Measurements from ENCODE around the gene NLRP9.
"Not testable (repeated sequence)": the region's sequence is repeated elsewhere in the genome, so short reads cannot be mapped to it uniquely, and the experiment has no call there.

The NLRP9 gene

GRCh38 chr19:55738302-55738701 lies at the start of gene NLRP9:
NLRP9 (minus strand) TSS chr19:55738402; CDS start chr19:55738374, 28 bp downstream.
- DNase-seq, result no peak

DNA sequence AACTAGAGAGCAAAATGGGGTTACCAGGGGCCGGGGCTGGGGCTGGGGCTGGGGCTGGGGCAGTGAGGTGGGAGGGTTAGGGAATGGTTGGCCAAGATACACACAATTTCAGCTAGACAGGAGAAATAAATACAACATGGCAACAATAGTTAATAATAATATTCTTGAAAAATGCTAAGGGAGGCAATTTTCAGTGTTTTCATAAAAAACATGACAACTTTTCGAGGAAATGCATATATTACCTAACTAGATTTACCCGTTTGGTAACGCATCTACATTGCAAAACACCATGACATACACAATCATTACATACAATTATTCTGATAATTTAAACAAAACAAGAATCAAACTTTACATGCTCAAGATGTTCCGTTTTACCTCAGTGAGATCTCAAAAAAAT lies 42.9 kb upstream of the NLRP9 start:
- DNase-seq, result no peak

DNA sequence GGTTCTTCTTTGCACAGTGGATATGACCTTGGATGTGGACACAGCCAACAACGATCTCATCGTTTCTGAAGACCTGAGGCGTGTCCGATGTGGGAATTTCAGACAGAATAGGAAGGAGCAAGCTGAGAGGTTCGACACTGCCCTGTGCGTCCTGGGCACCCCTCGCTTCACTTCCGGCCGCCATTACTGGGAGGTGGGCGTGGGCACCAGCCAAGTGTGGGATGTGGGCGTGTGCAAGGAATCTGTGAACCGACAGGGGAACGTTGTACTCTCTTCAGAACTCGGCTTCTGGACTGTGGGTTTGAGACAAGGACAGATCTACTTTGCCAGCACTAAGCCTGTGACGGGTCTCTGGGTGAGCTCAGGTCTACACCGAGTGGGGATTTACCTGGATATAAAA lies 40.1 kb upstream of the NLRP9 start:
- no peak for DNase-seq

GRCh38 chr19:55777528-55777927 lies 39.3 kb upstream of the NLRP9 start:
- DNase-seq, result no peak

DNA sequence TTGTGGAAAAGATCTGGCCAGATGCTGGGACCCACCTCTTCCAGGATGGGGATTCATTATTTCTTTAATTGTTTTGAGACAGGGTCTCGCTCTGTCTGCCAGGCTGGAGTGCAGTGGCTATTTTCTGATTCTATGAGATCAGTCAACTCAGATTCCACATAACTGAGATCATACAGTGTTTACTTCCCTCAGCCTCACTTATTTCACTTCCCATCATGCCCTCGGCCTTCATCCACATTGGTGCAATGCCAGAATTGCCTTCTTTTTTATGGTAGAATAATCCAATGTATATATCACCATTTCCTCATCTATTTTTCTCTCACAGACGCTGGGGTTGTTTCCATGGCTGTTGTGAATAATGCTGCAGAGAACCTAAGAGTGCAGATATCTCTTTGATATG lies 31.4 kb upstream of the NLRP9 start:
- DNase-seq, result not testable (repeated sequence)

- not testable (repeated sequence) for DNase-seq
These were observed 30.6 kb upstream of the NLRP9 start, which contains the start of gene RFPL4AL1 for GRCh38 chr19:55768818-55769217. RFPL4AL1 (plus strand) TSS chr19:55769118; CDS start chr19:55771805, 2,687 bp downstream.

DNA sequence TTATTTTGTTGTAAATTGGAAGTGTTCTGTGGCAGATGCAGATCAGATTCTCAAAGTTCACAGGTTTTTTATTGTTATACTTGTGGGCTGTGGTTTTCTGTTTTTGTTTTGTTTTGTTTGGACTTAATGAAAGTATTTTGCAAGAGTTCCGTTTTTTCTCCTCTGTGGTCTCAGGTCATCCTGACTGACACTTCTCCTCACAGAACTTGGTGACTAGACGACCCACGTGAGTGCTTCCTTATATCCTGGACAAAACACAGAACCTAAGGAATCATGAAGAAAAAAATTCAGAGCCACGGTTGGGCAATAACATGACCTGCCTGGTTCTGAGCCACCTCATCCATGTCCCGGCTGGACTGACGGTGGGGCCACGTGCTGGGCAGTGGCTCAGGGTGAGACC lies 28.3 kb upstream of the NLRP9 start:
- DNase-seq, result peak; percentile 1

GRCh38 chr19:55758797-55759196 lies 20.6 kb upstream of the NLRP9 start, which contains the start of gene RFPL4A:
RFPL4A (plus strand) TSS chr19:55759097; CDS start chr19:55761801, 2,704 bp downstream.
- DNase-seq, result not testable (repeated sequence)

- not testable (repeated sequence) for DNase-seq
These were observed 18.6 kb upstream of the NLRP9 start for GRCh38 chr19:55756808-55757207.

GRCh38 chr19:55753401-55753800 lies 15.2 kb upstream of the NLRP9 start:
- DNase-seq, result no peak

DNA sequence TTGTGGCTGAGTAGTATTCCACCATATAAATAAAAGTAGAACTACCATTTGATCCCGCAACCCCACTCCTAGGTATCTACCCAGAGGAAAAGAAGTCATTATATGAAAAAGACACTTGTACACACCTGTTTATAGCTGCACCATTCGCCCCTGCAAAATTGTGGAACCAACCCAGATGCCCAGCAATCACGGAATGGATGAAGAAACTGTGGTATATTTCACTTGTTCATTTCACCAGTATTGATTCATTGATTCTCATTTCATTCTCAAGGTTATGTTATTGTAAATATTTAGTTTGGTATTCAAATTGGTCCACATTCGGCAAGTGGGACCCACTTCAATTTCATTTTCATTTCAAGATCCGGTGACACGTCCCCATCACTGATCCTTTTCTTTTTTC lies 12.5 kb upstream of the NLRP9 start:
- DNase-seq, result no peak

DNA sequence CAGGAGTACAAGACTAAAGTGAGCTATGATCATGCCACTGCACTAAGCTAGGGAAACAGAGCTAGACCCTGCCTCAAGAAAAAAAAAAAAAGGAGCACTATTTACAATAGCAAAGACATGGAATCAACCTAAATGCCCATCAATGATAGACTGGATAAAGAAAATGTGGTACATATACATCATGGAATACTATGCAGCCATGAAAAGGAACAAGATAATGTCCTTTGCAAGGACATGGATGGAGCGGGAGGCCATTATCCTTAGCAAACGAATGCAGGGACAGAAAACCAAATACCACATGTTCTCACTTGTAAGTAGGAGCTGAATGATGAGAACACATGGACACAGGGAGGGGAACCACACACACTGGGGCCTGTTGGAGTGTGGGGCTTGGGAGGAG lies 7.8 kb downstream of the NLRP9 start:
- not testable (repeated sequence) for DNase-seq

- DNase-seq, result no peak
These were observed 14.7 kb downstream of the NLRP9 start for GRCh38 chr19:55723491-55723890.

GRCh38 chr19:55720801-55721200 lies 17.4 kb downstream of the NLRP9 start:
- no peak for DNase-seq

- no peak for DNase-seq
These were observed 17.9 kb downstream of the NLRP9 start for GRCh38 chr19:55720214-55720746.

DNA sequence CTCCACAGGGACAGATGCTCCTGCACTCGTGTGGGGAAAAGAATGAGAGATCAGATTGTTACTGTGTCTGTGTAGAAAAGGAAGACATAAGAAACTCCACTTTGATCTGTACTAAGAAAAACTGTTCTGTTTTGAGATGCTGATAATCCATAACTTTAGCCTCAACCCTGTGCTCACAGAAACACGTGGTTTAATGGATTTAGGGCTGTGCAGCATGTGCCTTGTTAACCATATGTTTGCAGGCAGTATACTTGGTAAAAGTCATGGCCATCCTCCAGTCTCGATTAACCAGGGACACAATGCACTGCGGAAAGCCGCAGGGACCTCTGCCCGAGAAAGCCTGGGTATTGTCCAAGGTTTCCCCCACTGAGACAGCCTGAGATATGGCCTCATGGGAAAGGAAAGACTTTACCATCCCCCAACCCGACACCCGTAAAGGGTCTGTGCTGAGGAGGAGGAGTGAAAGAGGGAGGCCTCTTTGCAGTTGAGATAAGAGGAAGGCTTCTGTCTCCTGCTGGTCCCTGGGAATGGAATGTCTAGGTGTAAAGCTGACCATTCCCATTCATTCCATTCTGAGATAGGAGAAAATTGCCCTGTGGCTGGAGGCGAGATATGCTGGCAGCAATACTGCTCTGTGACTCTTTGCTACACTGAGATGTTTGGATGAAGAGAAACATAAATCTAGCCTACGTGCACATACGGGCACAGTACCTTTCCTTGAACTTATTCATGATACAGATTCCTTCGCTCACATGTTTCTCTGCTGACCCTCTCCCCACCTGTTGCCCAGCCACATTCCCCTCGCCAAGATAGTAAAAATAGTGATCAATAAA lies 20.1 kb downstream of the NLRP9 start:
- DNase-seq, result not testable (repeated sequence)

- no peak for DNase-seq
These were observed 21.0 kb downstream of the NLRP9 start for GRCh38 chr19:55717251-55717650.

- DNase-seq, result no peak
These were observed 21.7 kb downstream of the NLRP9 start for GRCh38 chr19:55716531-55716930.

DNA sequence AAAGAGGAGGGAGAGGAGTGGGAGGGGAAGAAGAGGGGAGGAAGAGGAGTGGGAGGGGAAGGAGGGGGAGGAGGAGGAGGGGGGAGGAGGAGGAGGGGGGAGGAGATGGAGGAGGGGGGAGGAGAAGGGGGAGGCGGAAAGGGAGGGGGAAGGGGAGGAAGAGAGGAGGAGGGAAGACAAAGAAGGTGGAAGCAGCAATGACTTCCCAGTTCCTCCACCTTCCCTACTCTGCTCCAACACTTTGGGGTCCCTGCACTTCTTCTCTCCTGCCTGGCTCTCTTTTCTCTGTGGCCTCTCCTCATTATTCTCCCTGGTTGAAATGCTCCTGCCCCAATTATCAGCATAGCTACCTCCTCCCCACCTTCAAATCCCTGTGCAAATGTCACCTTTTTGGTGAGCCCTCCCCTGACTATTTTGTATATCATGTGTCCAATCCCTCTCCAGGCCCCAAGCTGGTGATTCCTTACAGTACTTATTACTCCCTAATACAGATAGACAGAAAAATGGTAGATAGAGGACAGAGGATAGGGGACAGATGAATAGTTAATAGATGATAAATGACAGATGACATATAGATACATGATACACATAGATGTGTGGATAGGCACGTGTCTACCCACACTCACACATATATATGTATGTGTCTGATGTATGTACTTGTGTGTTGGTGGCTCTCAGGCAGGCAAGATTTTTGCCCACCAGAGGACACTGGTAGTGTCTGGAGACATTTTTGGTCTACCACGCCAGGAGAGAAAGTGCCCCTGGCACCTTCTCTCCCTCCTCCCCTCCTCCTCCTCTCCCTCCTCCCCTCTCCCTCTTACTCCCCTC lies 25.2 kb downstream of the NLRP9 start:
- no peak for DNase-seq

GRCh38 chr19:55711719-55712118 lies 26.5 kb downstream of the NLRP9 start:
- DNase-seq, result no peak

- DNase-seq, result no peak
These were observed 32.2 kb downstream of the NLRP9 start for GRCh38 chr19:55705972-55706371.

DNA sequence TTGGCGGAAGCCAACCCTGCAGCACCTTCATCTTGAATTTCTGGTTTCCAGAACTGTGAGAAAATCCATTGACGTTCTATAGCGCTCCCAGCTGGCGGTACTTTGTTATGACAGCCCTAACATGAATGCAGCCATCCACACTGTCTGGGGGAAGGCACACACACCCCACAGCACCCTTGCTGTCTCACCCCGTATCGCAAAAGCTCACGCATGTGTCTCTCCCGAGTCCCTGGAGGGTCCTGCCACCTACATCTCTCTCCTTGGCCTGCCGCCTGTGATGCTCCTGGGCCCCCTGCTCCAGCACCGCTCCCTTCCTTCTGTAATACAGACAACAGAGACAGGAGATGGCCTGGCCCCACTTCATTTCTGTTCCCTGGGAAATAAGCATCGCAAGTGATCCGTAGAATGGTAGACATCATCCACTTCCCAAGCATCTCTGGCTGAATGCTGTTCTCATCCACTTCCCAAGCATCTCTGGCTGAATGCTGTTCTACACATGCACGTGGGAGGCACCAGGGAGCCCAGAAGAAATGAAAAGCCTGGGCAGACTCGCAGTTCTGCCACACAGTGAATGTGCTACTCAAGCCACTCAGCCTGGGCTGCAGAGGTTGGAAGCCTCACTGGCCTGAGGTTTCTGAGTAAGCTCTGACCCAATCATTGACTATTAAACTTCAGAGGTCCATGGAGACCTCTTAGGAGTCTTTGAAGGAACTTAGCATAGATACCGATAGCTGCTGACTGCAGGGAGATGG lies 33.5 kb downstream of the NLRP9 start:
- DNase-seq, result no peak

- peak; percentile 35 for DNase-seq
These were observed 34.4 kb downstream of the NLRP9 start for GRCh38 chr19:55703790-55704215.
